NB4 (cell line): Measurements from ENCODE around the gene C3orf22.

Experiments
- MYC ChIP-seq: IDR thresholded peaks from 2 replicates; pipeline ENCODE4 v1.6.1; 2011; ENCODE audit warnings: low read depth, low read length
- POLR2A ChIP-seq: IDR thresholded peaks from 2 replicates; pipeline ENCODE4 v1.6.1; 2011; ENCODE audit warnings: mild to moderate bottlenecking; ENCODE audit not compliant: insufficient read length; ENCODE audit errors: extremely low read depth
- TF ChIP-seq, protein P1 (sequence below): IDR thresholded peaks from one replicate; pipeline ENCODE4 v1.5.1; 2012; ENCODE audit warnings: low read depth, low read length
- TF ChIP-seq, protein P2 (sequence below): IDR thresholded peaks from 2 replicates; pipeline ENCODE4 v1.6.1; 2011; ENCODE audit warnings: low read depth, low read length

DNA sequence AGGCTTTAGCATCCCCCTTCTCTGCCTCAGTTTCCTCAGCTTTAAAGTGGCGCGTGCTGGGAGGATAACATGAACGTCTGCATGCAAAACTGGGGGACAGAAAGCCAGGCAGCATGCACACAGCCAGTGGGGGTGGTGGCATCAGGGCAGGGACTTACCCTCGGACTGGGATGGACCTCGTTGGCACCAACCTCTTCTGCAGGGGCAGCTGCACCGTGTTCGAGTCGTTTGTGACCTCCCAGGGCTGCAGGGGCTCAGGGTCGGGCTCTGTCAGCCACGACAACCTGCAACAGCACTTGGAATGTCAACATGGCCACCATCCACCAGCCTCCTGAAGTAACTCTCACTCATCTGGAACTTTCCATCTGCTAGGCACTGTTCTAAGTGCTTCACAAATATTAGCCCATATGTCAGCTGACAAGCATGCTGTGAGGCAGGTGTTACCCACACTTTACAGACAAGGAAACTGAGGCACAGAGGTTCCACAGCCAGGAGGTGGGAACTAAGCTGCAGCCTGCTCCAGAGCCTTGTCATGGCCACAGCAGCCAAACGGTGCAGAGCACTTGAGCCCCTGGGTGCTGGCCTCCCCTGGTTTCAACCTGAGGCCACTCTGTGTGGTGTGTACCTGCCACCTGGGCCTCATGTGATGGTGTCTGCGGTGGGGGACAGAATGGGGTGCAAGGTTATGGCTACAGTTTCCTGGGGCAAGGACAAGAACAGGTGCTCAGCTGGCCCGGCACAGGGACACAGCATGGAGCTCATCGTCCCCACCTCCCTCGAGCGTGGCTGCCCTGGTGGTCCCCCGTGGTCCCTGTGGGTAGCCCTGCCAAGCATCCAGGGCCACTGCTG, 6.7 kb downstream of the C3orf22 start:
- TF ChIP-seq, protein P1, sequence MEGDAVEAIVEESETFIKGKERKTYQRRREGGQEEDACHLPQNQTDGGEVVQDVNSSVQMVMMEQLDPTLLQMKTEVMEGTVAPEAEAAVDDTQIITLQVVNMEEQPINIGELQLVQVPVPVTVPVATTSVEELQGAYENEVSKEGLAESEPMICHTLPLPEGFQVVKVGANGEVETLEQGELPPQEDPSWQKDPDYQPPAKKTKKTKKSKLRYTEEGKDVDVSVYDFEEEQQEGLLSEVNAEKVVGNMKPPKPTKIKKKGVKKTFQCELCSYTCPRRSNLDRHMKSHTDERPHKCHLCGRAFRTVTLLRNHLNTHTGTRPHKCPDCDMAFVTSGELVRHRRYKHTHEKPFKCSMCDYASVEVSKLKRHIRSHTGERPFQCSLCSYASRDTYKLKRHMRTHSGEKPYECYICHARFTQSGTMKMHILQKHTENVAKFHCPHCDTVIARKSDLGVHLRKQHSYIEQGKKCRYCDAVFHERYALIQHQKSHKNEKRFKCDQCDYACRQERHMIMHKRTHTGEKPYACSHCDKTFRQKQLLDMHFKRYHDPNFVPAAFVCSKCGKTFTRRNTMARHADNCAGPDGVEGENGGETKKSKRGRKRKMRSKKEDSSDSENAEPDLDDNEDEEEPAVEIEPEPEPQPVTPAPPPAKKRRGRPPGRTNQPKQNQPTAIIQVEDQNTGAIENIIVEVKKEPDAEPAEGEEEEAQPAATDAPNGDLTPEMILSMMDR: no peak
- TF ChIP-seq, protein P2, sequence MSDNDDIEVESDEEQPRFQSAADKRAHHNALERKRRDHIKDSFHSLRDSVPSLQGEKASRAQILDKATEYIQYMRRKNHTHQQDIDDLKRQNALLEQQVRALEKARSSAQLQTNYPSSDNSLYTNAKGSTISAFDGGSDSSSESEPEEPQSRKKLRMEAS: no peak
- TF ChIP-seq POLR2A (no peak), MYC (no peak)
